AG10803 (cell line): ENCODE measurements around the gene GRID2.

ENCODE experiments used
- DNase-seq: peaks from one replicate; pipeline ENCODE4 v3.0.0; 2010; ENCODE audit warnings: low read depth
- H3K4me3 ChIP-seq: 2 replicates; pipeline ENCODE4 v1.5.1; 2011; ENCODE audit warnings: mild to moderate bottlenecking, low read length, control low read depth
- TF ChIP-seq, protein P1 (sequence below): conservative IDR thresholded peaks from 2 replicates; pipeline ENCODE4 v1.5.1; 2011; ENCODE audit warnings: mild to moderate bottlenecking, low read length, control low read depth, inconsistent platforms

GRID2 gene

GRCh38 chr4:92522356-92522755, 218.6 kb downstream of the GRID2 start:
- no peak overlapping the region for H3K4me3 ChIP-seq
- TF ChIP-seq, protein P1, sequence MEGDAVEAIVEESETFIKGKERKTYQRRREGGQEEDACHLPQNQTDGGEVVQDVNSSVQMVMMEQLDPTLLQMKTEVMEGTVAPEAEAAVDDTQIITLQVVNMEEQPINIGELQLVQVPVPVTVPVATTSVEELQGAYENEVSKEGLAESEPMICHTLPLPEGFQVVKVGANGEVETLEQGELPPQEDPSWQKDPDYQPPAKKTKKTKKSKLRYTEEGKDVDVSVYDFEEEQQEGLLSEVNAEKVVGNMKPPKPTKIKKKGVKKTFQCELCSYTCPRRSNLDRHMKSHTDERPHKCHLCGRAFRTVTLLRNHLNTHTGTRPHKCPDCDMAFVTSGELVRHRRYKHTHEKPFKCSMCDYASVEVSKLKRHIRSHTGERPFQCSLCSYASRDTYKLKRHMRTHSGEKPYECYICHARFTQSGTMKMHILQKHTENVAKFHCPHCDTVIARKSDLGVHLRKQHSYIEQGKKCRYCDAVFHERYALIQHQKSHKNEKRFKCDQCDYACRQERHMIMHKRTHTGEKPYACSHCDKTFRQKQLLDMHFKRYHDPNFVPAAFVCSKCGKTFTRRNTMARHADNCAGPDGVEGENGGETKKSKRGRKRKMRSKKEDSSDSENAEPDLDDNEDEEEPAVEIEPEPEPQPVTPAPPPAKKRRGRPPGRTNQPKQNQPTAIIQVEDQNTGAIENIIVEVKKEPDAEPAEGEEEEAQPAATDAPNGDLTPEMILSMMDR, result no peak
- no peak for DNase-seq

GRCh38 chr4:92524131-92524530, 220.4 kb downstream of the GRID2 start:
- H3K4me3 ChIP-seq, result no peak overlapping the region
- no peak for DNase-seq
- TF ChIP-seq, protein P1, result no peak

GRCh38 chr4:92528541-92528940, 224.8 kb downstream of the GRID2 start:
- TF ChIP-seq, protein P1, result no peak
- H3K4me3 ChIP-seq, result no peak overlapping the region
- DNase-seq, result no peak

DNA sequence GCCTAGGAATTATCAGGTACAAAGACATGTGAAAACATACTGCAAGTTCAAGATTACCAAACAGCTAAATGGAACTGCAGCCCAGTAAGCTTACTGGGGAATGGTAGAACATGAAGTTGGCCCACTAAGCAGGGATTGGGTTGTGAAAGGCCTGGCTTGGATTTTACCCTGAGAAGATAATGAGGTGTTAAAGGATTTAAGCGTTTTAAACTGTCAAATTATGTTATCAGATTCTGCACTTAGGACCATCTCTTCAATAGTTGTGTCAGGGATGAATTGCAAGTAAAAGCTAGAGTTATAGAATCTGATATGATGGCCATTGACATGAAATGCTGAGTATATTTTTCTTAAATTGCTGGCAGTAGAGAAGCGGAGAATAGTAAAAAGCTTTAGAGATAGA, 225.7 kb downstream of the GRID2 start:
- TF ChIP-seq, protein P1, result no peak
- DNase-seq, result no peak
- no peak overlapping the region for H3K4me3 ChIP-seq

DNA sequence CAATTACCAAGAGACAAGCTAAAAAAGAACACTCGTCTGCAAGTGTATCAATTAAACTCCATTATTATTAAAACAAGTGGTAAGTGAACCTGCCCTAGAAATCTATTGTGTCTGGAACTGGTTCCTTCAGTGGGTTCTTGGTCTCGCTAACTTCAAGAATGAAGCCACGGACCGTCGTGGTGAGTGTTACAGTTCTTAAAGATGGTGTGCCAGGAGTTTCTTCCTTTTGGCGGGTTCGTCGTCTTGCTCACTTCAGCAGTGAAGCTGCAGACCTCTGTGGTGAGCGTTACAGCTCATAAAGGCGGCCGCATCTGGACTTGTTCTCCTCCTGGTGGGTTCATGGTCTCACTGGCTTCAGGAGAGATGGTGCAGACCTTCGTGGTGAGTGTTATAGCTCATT, 231.8 kb downstream of the GRID2 start:
- TF ChIP-seq, protein P1, result no peak
- H3K4me3 ChIP-seq, result no peak overlapping the region
- DNase-seq, result no peak

DNA sequence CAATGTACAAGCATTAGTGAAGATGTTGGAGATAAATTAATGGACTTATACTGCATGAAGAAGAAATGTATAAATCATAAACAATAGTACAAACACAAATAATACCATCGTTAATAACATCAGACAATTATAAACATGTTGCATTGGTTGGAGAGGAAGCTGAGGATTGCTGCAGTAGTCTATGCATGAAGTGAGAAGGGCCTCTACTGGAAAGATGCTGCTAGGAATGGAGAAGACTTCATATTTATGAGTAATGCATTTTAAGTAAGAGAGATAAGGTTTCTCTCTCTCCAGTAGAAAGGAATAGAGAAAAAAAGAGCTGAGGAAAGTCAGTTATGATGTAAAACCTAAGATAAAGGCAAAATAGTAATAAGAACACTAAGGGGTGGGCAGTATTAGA, 247.8 kb downstream of the GRID2 start:
- TF ChIP-seq, protein P1, result no peak
- H3K4me3 ChIP-seq, result no peak overlapping the region
- DNase-seq, result no peak

- H3K4me3 ChIP-seq, result no peak overlapping the region
- no peak for DNase-seq
- TF ChIP-seq, protein P1, result no peak
Observed at GRCh38 chr4:92566269-92566668, 262.5 kb downstream of the GRID2 start.
